GM08714 (cell line): ENCODE measurements around the gene C1S.
"Not testable (repeated sequence)": the region's sequence is repeated elsewhere in the genome, so short reads cannot be mapped to it uniquely, and the experiment has no call there.

Source experiments
- H3K4me3 ChIP-seq: fragments of 200-500 bp; sonication (Bioruptor generic); 2 replicates; pipeline ENCODE4 v1.5.1; 2014; ENCODE audit warnings: mild to moderate bottlenecking, low read length, inconsistent platforms
- ZNF274 ChIP-seq: IDR thresholded peaks from 2 replicates; pipeline ENCODE4 v1.6.1; 2012; ENCODE audit warnings: mild to moderate bottlenecking, low read depth, low read length

Gene C1S

GRCh38 chr12:7034464-7034863 lies 26.1 kb upstream of the C1S start:
- H3K4me3 ChIP-seq: no peak overlapping the region
- no peak for TF ChIP-seq ZNF274

- TF ChIP-seq ZNF274: no peak
- H3K4me3 ChIP-seq: no peak overlapping the region
These were observed 25.1 kb upstream of the C1S start for GRCh38 chr12:7035463-7035862.

- not testable (repeated sequence) for H3K4me3 ChIP-seq
These were observed 23.1 kb upstream of the C1S start for GRCh38 chr12:7037411-7037810.

- TF ChIP-seq ZNF274: no peak
- no peak overlapping the region for H3K4me3 ChIP-seq
These were observed 21.9 kb upstream of the C1S start for GRCh38 chr12:7038591-7038990.

GRCh38 chr12:7039403-7039802 lies 21.1 kb upstream of the C1S start:
- no peak overlapping the region for H3K4me3 ChIP-seq
- TF ChIP-seq ZNF274: no peak

GRCh38 chr12:7042842-7043241 lies 17.7 kb upstream of the C1S start:
- no peak overlapping the region for H3K4me3 ChIP-seq
- TF ChIP-seq ZNF274: no peak

GRCh38 chr12:7045913-7046312 lies 14.6 kb upstream of the C1S start:
- H3K4me3 ChIP-seq: no peak overlapping the region
- no peak for TF ChIP-seq ZNF274

- no peak overlapping the region for H3K4me3 ChIP-seq
- TF ChIP-seq ZNF274: no peak
These were observed 14.0 kb upstream of the C1S start for GRCh38 chr12:7046383-7047105.

- no peak for TF ChIP-seq ZNF274
These were observed 13.2 kb upstream of the C1S start for GRCh38 chr12:7047306-7047705.

GRCh38 chr12:7049445-7049951 lies 11.0 kb upstream of the C1S start:
- H3K4me3 ChIP-seq: not testable (repeated sequence)

More at GRCh38 chr12:7047306-7047705, 13.2 kb upstream of the C1S start:
- H3K4me3 ChIP-seq: no peak overlapping the region

GRCh38 chr12:7049973-7050372 lies 10.5 kb upstream of the C1S start:
- H3K4me3 ChIP-seq: not testable (repeated sequence)

GRCh38 chr12:7054925-7055324 lies 5.6 kb upstream of the C1S start:
- H3K4me3 ChIP-seq: no peak overlapping the region
- no peak for TF ChIP-seq ZNF274

GRCh38 chr12:7055736-7056135 lies 4.8 kb upstream of the C1S start:
- not testable (repeated sequence) for H3K4me3 ChIP-seq

GRCh38 chr12:7058163-7058845 lies 2.2 kb upstream of the C1S start:
- no peak overlapping the region for H3K4me3 ChIP-seq
- no peak for TF ChIP-seq ZNF274

- no peak for TF ChIP-seq ZNF274
- no peak overlapping the region for H3K4me3 ChIP-seq
These were observed 1.6 kb upstream of the C1S start for GRCh38 chr12:7058850-7059395.
